B cell (primary cell): ENCODE measurements around the gene NLRC5. TPM values are rescaled to one million over a fixed set of nuclear protein-coding genes. Genes with fewer than 3 reads are reported as not detected.

Experiments
- ATAC-seq: fragments of 200-7000 bp; cut with Tn5 transposase; one replicate; pipeline ENCODE4 v1.10.0; 2021; ENCODE audit warnings: low read depth, mild to moderate bottlenecking, moderate number of reproducible peaks, moderate library complexity
- CTCF ChIA-PET: fragments of 350-600 bp; sonication (Branson Sonifier 250); formaldehyde crosslinking; loops from one replicate; lab custom pipeline; 2021; ENCODE audit warnings: antibody characterized with exemption, inconsistent platforms; lab: Charles Lee
- POLR2A ChIA-PET: fragments of 350-600 bp; sonication (Branson Sonifier 250); formaldehyde crosslinking; loops from one replicate; lab custom pipeline; 2021; ENCODE audit warnings: antibody characterized with exemption; lab: Charles Lee
- DNase-seq: peaks from one replicate; pipeline ENCODE4 v3.0.0; 2013
- H2AFZ ChIP-seq: 2 replicates; pipeline ENCODE4 v1.6.1; 2012; ENCODE audit warnings: mild to moderate bottlenecking, low read depth, low read length; ENCODE audit not compliant: insufficient read depth, poor library complexity, severe bottlenecking
- H3K27ac ChIP-seq, 2 donors: 1 replicate in 1 of 2; 2 replicates in 1 of 2; pipeline ENCODE4 v1.5.1; 2012 to 2013; ENCODE audit warnings: low read length in 2 of 2, mild to moderate bottlenecking in 2 of 2, moderate library complexity in 1 of 2
- H3K27me3 ChIP-seq, 4 experiments: fragments of 200-600 bp in 1 of 4; sonication (generic) in 1 of 4; replicated peaks in 1 of 4; 1 replicate in 2 of 4; 2 replicates in 2 of 4; pipeline versions ENCODE4 v1.6.1 to v1.7.0; 2013 to 2016; ENCODE audit warnings: low read length in 3 of 4, mild to moderate bottlenecking in 2 of 4, mixed read lengths in 1 of 4, moderate library complexity in 1 of 4; ENCODE audit not compliant: insufficient read depth in 4 of 4, control insufficient read depth in 3 of 4; ENCODE audit errors: control extremely low read depth in 1 of 4
- H3K36me3 ChIP-seq, 2 experiments: replicated peaks in 1 of 2; 1 replicate in 1 of 2; 2 replicates in 1 of 2; pipeline versions ENCODE4 v1.6.1 to v1.7.1; 2013; ENCODE audit warnings: low read length in 1 of 2; ENCODE audit not compliant: insufficient read depth in 2 of 2, control insufficient read depth in 1 of 2; ENCODE audit errors: control extremely low read depth in 1 of 2, extremely low read depth in 1 of 2
- H3K4me1 ChIP-seq, 2 donors: fragments of 200-600 bp in 1 of 2; sonication (generic) in 1 of 2; 1 replicate in 1 of 2; 2 replicates in 1 of 2; pipeline versions ENCODE4 v1.5.1 to v1.6.1; 2013 to 2017; ENCODE audit warnings: low read length in 2 of 2; ENCODE audit not compliant: control insufficient read depth in 2 of 2, insufficient read depth in 2 of 2
- H3K4me2 ChIP-seq: replicated peaks from 2 replicates; pipeline ENCODE3; 2012; ENCODE audit warnings: mild to moderate bottlenecking, low read depth, low read length; ENCODE audit not compliant: poor library complexity, severe bottlenecking
- H3K4me3 ChIP-seq, 5 experiments: fragments of 200-600 bp in 1 of 5; sonication (generic) in 1 of 5; 1 replicate in 3 of 5; 2 replicates in 2 of 5; pipeline versions ENCODE4 v1.5.1 to v1.7.0; 2011 to 2016; ENCODE audit warnings: low read length in 4 of 5, mild to moderate bottlenecking in 4 of 5, low read depth in 2 of 5, control low read depth in 1 of 5, moderate library complexity in 1 of 5; ENCODE audit not compliant: insufficient read depth in 1 of 5; ENCODE audit errors: control extremely low read depth in 1 of 5, extremely low read depth in 1 of 5
- H3K79me2 ChIP-seq: fragments of 200-600 bp; sonication (generic); one replicate; pipeline ENCODE4 v1.6.0; 2016; ENCODE audit warnings: low read length; ENCODE audit not compliant: control insufficient read depth, insufficient read depth
- H3K9ac ChIP-seq: fragments of 200-600 bp; sonication (generic); 2 replicates; pipeline ENCODE4 v1.6.1; 2017; ENCODE audit warnings: mild to moderate bottlenecking, low read length, moderate library complexity
- H3K9me3 ChIP-seq, 3 donors: one replicate each; pipeline versions ENCODE4 v1.6.1 to v1.7.1; 2013; ENCODE audit warnings: low read length in 2 of 3; ENCODE audit not compliant: control insufficient read depth in 2 of 3, insufficient read depth in 1 of 3; ENCODE audit errors: control extremely low read depth in 1 of 3
- H4K20me1 ChIP-seq: 2 replicates; pipeline ENCODE4 v1.6.0; 2012; ENCODE audit warnings: mild to moderate bottlenecking, low read length; ENCODE audit not compliant: insufficient read depth, control insufficient read depth, poor library complexity, severe bottlenecking
- H3K27ac Mint-ChIP-seq: one replicate; pipeline ENCODE4 v1.8.0; 2021; ENCODE audit warnings: mixed read lengths
- H3K27me3 Mint-ChIP-seq: one replicate; pipeline ENCODE4 v1.8.0; 2021; ENCODE audit warnings: mixed read lengths
- H3K4me1 Mint-ChIP-seq: one replicate; pipeline ENCODE4 v1.8.0; 2021; ENCODE audit warnings: mixed read lengths
- H3K4me3 Mint-ChIP-seq: one replicate; pipeline ENCODE4 v1.8.0; 2021; ENCODE audit warnings: mixed read lengths
- H3K9me3 Mint-ChIP-seq: one replicate; pipeline ENCODE4 v1.8.0; 2022; ENCODE audit warnings: mixed read lengths; ENCODE audit not compliant: insufficient read depth
- CTCF ChIP-seq: fragments of 200-600 bp; IDR thresholded peaks from one replicate; pipeline ENCODE4 v1.8.0; 2022; ENCODE audit warnings: antibody characterized with exemption, mild to moderate bottlenecking
- EZH2 ChIP-seq: IDR thresholded peaks from 2 replicates; pipeline ENCODE4 v1.6.1; 2012; ENCODE audit warnings: borderline replicate concordance, low read depth, mild to moderate bottlenecking, moderate library complexity, low read length; ENCODE audit not compliant: insufficient read depth, poor library complexity, severe bottlenecking
- WGBS: methylation state at CpG from one replicate; pipeline ENCODE4 v1.1.5; 2013; ENCODE audit warnings: missing lambda C conversion rate; ENCODE audit not compliant: insufficient coverage; 5-methylcytosine and 5-hydroxymethylcytosine counted together
- intact Hi-C: fragments of 100-400 bp; cut with micrococcal nuclease; formaldehyde crosslinking; loops from one replicate; pipeline ENCODE4 v1.10.0; 2022
- polyA plus RNA-seq: library from polyadenylated mRNA; depleted of rRNA; stranded (reverse); fragments of >200 nt; gene quantifications from 2 replicates; pipeline ENCODE4 v1.2.3, GENCODE V29; 2012
- total RNA-seq, 2 donors: library from RNA; stranded (reverse); fragments of 120-200 nt in 1 of 2; gene quantifications; 1 replicate in 1 of 2; 2 replicates in 1 of 2; pipeline versions ENCODE4 v1.2.3 to v1.2.4, GENCODE V29; 2013 to 2022

The NLRC5 gene
- total and polyA plus RNA-seq, 2 donors (not counting 1 experiment from before 2014, with no cell fraction given), result 349 to 510 TPM

- TF ChIP-seq CTCF (no peak), EZH2 (no peak)
- POLR2A ChIA-PET, result interaction anchor here (2.2 kb wide), 1 partner anchor 12 kb away, joined by 11 read pairs; the partner anchor contains the start of gene NLRC5
- intact Hi-C loops, result loop anchor here (5.0 kb wide), 1 partner anchor 34 kb away; no protein-coding TSS in a partner anchor
- peak overlapping the region; percentile 71 for H3K4me3 Mint-ChIP-seq
- CTCF ChIA-PET, result interaction anchor here (0.6 kb wide), 2 partner anchors 9 kb away, joined by 3 read pairs; no protein-coding TSS in a partner anchor
- Histone ChIP-seq H3K36me3 (peaks cover 0 to 15% of the 10 kb centered on the region in 2 experiments), H3K9ac (no peak overlapping the region), H2AFZ (no peak overlapping the region), H3K4me3 (no peak overlapping the region), H3K27me3 (no peaks in the 10 kb centered on the region), H3K9me3 (peaks cover 0 to 11% (median 0%) of the 10 kb centered on the region in 3 donors), H4K20me1 (no peaks in the 10 kb centered on the region), H3K79me2 (peaks cover 60% of the 10 kb centered on the region), H3K27ac (peak overlapping the region; percentile 77 to 83), H3K4me2 (peak overlapping the region; percentile 62), H3K4me1 (peaks cover 55 to 63% of the 10 kb centered on the region in 2 donors)
- H3K27ac Mint-ChIP-seq, result peak overlapping the region; percentile 94
- no peaks in the 10 kb centered on the region for H3K9me3 Mint-ChIP-seq
- H3K4me1 Mint-ChIP-seq, result peaks cover 87% of the 10 kb centered on the region
- H3K27me3 Mint-ChIP-seq, result no peaks in the 10 kb centered on the region
- DNase-seq, result no peak
- no peak for ATAC-seq
- WGBS, result 100% methylated on average over 3 of the region's 8 CpGs
Measured at GRCh38 chr16:57001026-57001679, 11.8 kb downstream of the NLRC5 start.
